Panc1 (cell line): Measurements from ENCODE around the gene BYSL. TPM values are rescaled to one million over a fixed set of nuclear protein-coding genes. Genes with fewer than 3 reads are reported as not detected.
A peak's percentile ranks its signal among the peaks of the same experiment; 100 is the strongest.

Source experiments
- ATAC-seq: fragments of 200-7000 bp; cut with Tn5 transposase; 2 replicates; pipeline ENCODE4 v1.9.1; 2020; ENCODE audit warnings: mild to moderate bottlenecking, moderate library complexity
- BruUV-seq: library from RNA; stranded (reverse); fragments of 400-500 nt; replicated peaks from 2 replicates; lab custom pipeline; 2021; lab: Mats Ljungman, UMichigan
- CTCF ChIA-PET: fragments of 300-600 bp; sonication (Branson Sonifier 250); formaldehyde crosslinking; loops from one replicate; lab custom pipeline; 2022; ENCODE audit warnings: antibody characterized with exemption; lab: Charles Lee
- POLR2A ChIA-PET: fragments of 300-600 bp; sonication (Branson Sonifier 250); formaldehyde crosslinking; loops from one replicate; lab custom pipeline; 2022; ENCODE audit warnings: antibody characterized with exemption; lab: Charles Lee
- DNase-seq: peaks from one replicate; pipeline ENCODE4 v3.0.0-alpha.2; 2010; ENCODE audit warnings: low read depth, low spot score
- H3K27ac ChIP-seq: 2 replicates; pipeline ENCODE4 v1.5.1; 2011; ENCODE audit warnings: mild to moderate bottlenecking, low read length, inconsistent platforms
- H3K27me3 ChIP-seq: fragments of 200-500 bp; sonication (Bioruptor generic); 2 replicates; pipeline ENCODE4 v1.6.0; 2014; ENCODE audit warnings: low read length, inconsistent platforms; ENCODE audit not compliant: control insufficient read depth, insufficient read depth
- H3K36me3 ChIP-seq: fragments of 200-500 bp; sonication (Bioruptor generic); 2 replicates; pipeline ENCODE4 v1.5.1; 2014; ENCODE audit warnings: inconsistent platforms, mild to moderate bottlenecking, low read length, moderate library complexity; ENCODE audit not compliant: control insufficient read depth, insufficient read depth
- H3K4me1 ChIP-seq: 2 replicates; pipeline ENCODE4 v1.5.1; 2011; ENCODE audit warnings: inconsistent platforms, mild to moderate bottlenecking, low read length, moderate library complexity; ENCODE audit not compliant: control insufficient read depth, insufficient read depth
- H3K4me3 ChIP-seq, 2 experiments: 2 replicates each; pipeline ENCODE4 v1.5.1; 2011 to 2012; ENCODE audit warnings: low read depth in 2 of 2, low read length in 2 of 2, mild to moderate bottlenecking in 2 of 2, inconsistent platforms in 1 of 2, moderate library complexity in 1 of 2
- H3K9me3 ChIP-seq: fragments of 200-500 bp; sonication (Bioruptor generic); 2 replicates; pipeline ENCODE4 v1.5.1; 2014; ENCODE audit warnings: low read depth, mild to moderate bottlenecking, inconsistent platforms, low read length, moderate library complexity; ENCODE audit not compliant: control insufficient read depth, insufficient read depth
- POLR2AphosphoS5 ChIP-seq: IDR thresholded peaks from 2 replicates; pipeline ENCODE4 v1.6.1; 2012; ENCODE audit warnings: mild to moderate bottlenecking, low read depth, low read length, moderate library complexity
- SIN3A ChIP-seq: IDR thresholded peaks from 2 replicates; pipeline ENCODE4 v1.6.1; 2012; ENCODE audit warnings: low read depth, mild to moderate bottlenecking, low read length, moderate library complexity, borderline replicate concordance; ENCODE audit not compliant: insufficient read depth
- TCF7L2 ChIP-seq: IDR thresholded peaks from 2 replicates; pipeline ENCODE4 v1.6.1; 2011; ENCODE audit warnings: mild to moderate bottlenecking, low read depth, low read length, inconsistent platforms
- in situ Hi-C: cut with HindIII; loops from 2 replicates; pipeline ENCODE4 v1.10.0; 2016; ENCODE audit warnings: low sequenced_read_pairs, low pct_unique_long_range_greater_than_20kb
- intact Hi-C: fragments of 100-400 bp; cut with micrococcal nuclease; formaldehyde crosslinking; loops from one replicate; pipeline ENCODE4 v1.10.0; 2022; ENCODE audit not compliant: unreplicated experiment
- total RNA-seq: library from RNA; stranded (reverse); gene quantifications from one replicate; pipeline ENCODE4 v1.2.1, GENCODE V29; 2021; ENCODE audit not compliant: unreplicated experiment
- TF ChIP-seq, protein P1 (sequence below), 2 experiments: IDR thresholded peaks; 2 replicates each; pipeline ENCODE4 v1.6.1; 2011 to 2012; ENCODE audit warnings: low read depth in 2 of 2, control low read depth in 1 of 2, low read length in 1 of 2, mild to moderate bottlenecking in 1 of 2, moderate library complexity in 1 of 2; ENCODE audit not compliant: insufficient read depth in 1 of 2
- TF ChIP-seq, protein P2 (sequence below): fragments of 450-650 bp; IDR thresholded peaks from 2 replicates; pipeline ENCODE4 v1.5.1; 2017; ENCODE audit warnings: mild to moderate bottlenecking

The BYSL gene
- total RNA-seq, 1 experiment from 2014 or later: 49.1 TPM

DNA sequence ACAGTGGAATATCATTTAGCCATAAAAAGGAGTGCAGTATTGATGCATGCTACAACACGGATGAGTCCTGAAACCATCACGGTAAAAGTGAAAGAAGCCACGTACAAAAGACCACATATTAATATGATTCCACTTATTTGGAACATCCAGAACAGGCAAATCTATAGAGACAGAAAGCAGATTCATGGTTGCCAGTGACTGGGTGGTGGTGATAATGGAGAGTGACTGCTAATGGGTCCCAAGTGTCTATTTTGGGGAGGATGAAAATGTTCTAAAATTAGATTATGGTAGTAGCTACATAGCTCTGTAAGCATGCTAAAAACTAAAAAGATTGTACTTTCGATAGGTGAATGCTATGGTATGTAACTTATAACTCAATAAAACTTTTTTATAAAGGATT is 38.7 kb downstream of the BYSL start:
- Histone ChIP-seq H3K27ac (no peak overlapping the region), H3K4me1 (no peaks in the 10 kb centered on the region), H3K36me3 (no peaks in the 10 kb centered on the region), H3K27me3 (no peaks in the 10 kb centered on the region), H3K9me3 (no peaks in the 10 kb centered on the region), H3K4me3 (no peak overlapping the region)
- CTCF ChIA-PET: no interaction called here
- intact Hi-C loops (no loop called here), in situ Hi-C loops (no loop called here)
- POLR2A ChIA-PET: no interaction called here
- BruUV-seq: no TSS peak
- DNase-seq (no peak), ATAC-seq (no peak)
- TF ChIP-seq POLR2AphosphoS5: no peak
- no peak for TF ChIP-seq SIN3A
- TF ChIP-seq, protein P1, sequence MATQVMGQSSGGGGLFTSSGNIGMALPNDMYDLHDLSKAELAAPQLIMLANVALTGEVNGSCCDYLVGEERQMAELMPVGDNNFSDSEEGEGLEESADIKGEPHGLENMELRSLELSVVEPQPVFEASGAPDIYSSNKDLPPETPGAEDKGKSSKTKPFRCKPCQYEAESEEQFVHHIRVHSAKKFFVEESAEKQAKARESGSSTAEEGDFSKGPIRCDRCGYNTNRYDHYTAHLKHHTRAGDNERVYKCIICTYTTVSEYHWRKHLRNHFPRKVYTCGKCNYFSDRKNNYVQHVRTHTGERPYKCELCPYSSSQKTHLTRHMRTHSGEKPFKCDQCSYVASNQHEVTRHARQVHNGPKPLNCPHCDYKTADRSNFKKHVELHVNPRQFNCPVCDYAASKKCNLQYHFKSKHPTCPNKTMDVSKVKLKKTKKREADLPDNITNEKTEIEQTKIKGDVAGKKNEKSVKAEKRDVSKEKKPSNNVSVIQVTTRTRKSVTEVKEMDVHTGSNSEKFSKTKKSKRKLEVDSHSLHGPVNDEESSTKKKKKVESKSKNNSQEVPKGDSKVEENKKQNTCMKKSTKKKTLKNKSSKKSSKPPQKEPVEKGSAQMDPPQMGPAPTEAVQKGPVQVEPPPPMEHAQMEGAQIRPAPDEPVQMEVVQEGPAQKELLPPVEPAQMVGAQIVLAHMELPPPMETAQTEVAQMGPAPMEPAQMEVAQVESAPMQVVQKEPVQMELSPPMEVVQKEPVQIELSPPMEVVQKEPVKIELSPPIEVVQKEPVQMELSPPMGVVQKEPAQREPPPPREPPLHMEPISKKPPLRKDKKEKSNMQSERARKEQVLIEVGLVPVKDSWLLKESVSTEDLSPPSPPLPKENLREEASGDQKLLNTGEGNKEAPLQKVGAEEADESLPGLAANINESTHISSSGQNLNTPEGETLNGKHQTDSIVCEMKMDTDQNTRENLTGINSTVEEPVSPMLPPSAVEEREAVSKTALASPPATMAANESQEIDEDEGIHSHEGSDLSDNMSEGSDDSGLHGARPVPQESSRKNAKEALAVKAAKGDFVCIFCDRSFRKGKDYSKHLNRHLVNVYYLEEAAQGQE (IDR thresholded peaks at IDR 0.05; ENCODE audit: insufficient read depth in 1 of 2, low read depth in 2 of 2, low read length in 1 of 2): no peak

DNA sequence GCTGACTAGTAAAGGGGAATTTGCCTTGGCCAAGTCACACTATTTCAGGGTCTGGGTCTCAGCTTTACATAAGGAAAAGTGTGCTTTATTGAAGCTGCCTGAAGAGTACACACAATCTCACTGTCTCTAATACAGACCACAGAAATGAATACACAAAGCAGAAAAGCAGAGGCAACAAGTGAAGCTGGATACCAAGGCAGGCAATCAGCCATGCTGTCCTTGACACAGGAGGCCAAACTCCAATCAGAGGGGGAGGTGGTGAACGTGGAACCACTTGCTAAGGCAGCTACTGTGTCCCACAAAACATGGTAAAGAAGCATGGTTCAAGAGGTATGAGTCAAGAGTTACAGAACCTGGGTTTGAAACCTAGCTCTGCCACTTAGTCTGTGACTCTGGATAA is 42.1 kb downstream of the BYSL start:
- intact Hi-C loops: no loop called here
- in situ Hi-C loops: no loop called here
- Histone ChIP-seq H3K36me3 (no peaks in the 10 kb centered on the region), H3K27me3 (no peaks in the 10 kb centered on the region), H3K27ac (no peak overlapping the region), H3K4me1 (0 out of 2 replicates have a peak, but pooled peaks cover 3% of the 10 kb centered on the region), H3K4me3 (no peak overlapping the region), H3K9me3 (no peaks in the 10 kb centered on the region)
- 0 out of 2 replicates have a peak, but pooled peaks have one; percentile 24 for ATAC-seq
- no peak for TF ChIP-seq POLR2AphosphoS5
- no peak for TF ChIP-seq SIN3A
- no peak for TF ChIP-seq TCF7L2
- TF ChIP-seq, protein P1 (IDR thresholded peaks at IDR 0.05; ENCODE audit: insufficient read depth in 1 of 2, low read depth in 2 of 2, low read length in 1 of 2): no peak
- TF ChIP-seq, protein P2, sequence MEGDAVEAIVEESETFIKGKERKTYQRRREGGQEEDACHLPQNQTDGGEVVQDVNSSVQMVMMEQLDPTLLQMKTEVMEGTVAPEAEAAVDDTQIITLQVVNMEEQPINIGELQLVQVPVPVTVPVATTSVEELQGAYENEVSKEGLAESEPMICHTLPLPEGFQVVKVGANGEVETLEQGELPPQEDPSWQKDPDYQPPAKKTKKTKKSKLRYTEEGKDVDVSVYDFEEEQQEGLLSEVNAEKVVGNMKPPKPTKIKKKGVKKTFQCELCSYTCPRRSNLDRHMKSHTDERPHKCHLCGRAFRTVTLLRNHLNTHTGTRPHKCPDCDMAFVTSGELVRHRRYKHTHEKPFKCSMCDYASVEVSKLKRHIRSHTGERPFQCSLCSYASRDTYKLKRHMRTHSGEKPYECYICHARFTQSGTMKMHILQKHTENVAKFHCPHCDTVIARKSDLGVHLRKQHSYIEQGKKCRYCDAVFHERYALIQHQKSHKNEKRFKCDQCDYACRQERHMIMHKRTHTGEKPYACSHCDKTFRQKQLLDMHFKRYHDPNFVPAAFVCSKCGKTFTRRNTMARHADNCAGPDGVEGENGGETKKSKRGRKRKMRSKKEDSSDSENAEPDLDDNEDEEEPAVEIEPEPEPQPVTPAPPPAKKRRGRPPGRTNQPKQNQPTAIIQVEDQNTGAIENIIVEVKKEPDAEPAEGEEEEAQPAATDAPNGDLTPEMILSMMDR: no peak
- DNase-seq: no peak
- ChIA-PET CTCF (interaction anchor here (0.6 kb wide), 1 partner anchor 99 kb away, joined by 4 read pairs; no protein-coding TSS in a partner anchor), POLR2A (no interaction called here)
- BruUV-seq: no TSS peak
